ENCODE measurements around the gene RAD54L2. TPM values are rescaled to one million over a fixed set of nuclear protein-coding genes. Genes with fewer than 3 reads are reported as not detected.

Gene RAD54L2
- total RNA-seq, 1 donor from 2014 or later: 9.8 TPM

Other genes starting within 250 kb of the RAD54L2 start
- gene MANF, start 153.4 kb upstream of the RAD54L2 start, total RNA-seq: 48.5 TPM
- 12.5 TPM for gene RBM15B, start 147.4 kb upstream of the RAD54L2 start, total RNA-seq
- gene DCAF1, start 38.7 kb upstream of the RAD54L2 start, total RNA-seq: 15.8 TPM
- 33.9 TPM for gene TEX264, start 132.5 kb downstream of the RAD54L2 start, total RNA-seq
- 0.41 TPM for gene GRM2, start 168.3 kb downstream of the RAD54L2 start, total RNA-seq
- gene IQCF6, start 240.5 kb downstream of the RAD54L2 start, total RNA-seq: not detected

Measured in left ventricle myocardium inferior (tissue), 1 donor.